ENCODE results near the gene FCRLB. TPM values are rescaled to one million over a fixed set of nuclear protein-coding genes. Genes with fewer than 3 reads are reported as not detected.
A peak's percentile ranks its signal among the peaks of the same experiment; 100 is the strongest.

FCRLB gene
- polyA plus RNA-seq, 3 donors: 0.36 to 0.44 (median 0.39) TPM

GRCh38 chr1:161773791-161774190, 52.4 kb downstream of the FCRLB start:
- peak overlapping the region in 1 of 2 donors; percentile 36 for H3K27ac ChIP-seq (ENCODE audit: low read depth in 1 of 2, low read length in 2 of 2)
- no peak overlapping the region for H3K27ac Mint-ChIP-seq
- no peaks in the 10 kb centered on the region for H3K9me3 ChIP-seq (replicated peaks in 1 of 2; ENCODE audit: control insufficient read depth in 1 of 2, insufficient read depth in 1 of 2, low read length in 2 of 2)
- no peaks in the 10 kb centered on the region for H3K9me3 Mint-ChIP-seq
- H3K9ac ChIP-seq (ENCODE audit: insufficient read depth, low read length, poor library complexity, severe bottlenecking): no peak overlapping the region
- H3K27me3 Mint-ChIP-seq (ENCODE audit: low read depth in 3 of 3): no peaks in the 10 kb centered on the region
- H3K4me1 Mint-ChIP-seq: peaks cover 14% of the 10 kb centered on the region
- H3K36me3 ChIP-seq (replicated peaks in 1 of 2; ENCODE audit: control insufficient read depth in 1 of 2, insufficient read depth in 2 of 2, low read length in 2 of 2): peaks cover 0 to 7% of the 10 kb centered on the region in 2 donors
- WGBS (ENCODE audit: insufficient coverage): 0% methylated on average over 2 of the region's 4 CpGs
- intact Hi-C loops (cut with micrococcal nuclease): no loop called here
- no peak overlapping the region for H3K4me3 ChIP-seq (replicated peaks in 1 of 3; ENCODE audit: low read depth in 2 of 3, low read length in 3 of 3)
- H2AFZ ChIP-seq (ENCODE audit: insufficient read depth, low read depth, low read length, poor library complexity, severe bottlenecking): no peak overlapping the region
- no peak for DNase-seq
- no peak overlapping the region for H3K4me3 Mint-ChIP-seq
- no peak overlapping the region for H3K4me2 ChIP-seq (replicated peaks; ENCODE audit: extremely low read depth, low read length, poor library complexity, severe bottlenecking)
- peaks cover 89% of the 10 kb centered on the region for H3K79me2 ChIP-seq (ENCODE audit: insufficient read depth, low read length)
- TF ChIP-seq CTCF (IDR thresholded peaks at IDR 0.05): no peak
- H4K20me1 ChIP-seq (ENCODE audit: insufficient read depth, low read length): peaks cover 63% of the 10 kb centered on the region
- H3K36me3 Mint-ChIP-seq: peaks cover 4 to 10% of the 10 kb centered on the region in 2 donors
- H3K27me3 ChIP-seq (ENCODE audit: control insufficient read depth in 2 of 2, insufficient read depth in 2 of 2, low read length in 2 of 2): no peaks in the 10 kb centered on the region
- H3K4me1 ChIP-seq (ENCODE audit: control insufficient read depth in 1 of 2, insufficient read depth in 2 of 2, low read length in 2 of 2): peaks cover 33 to 51% of the 10 kb centered on the region in 2 donors

- no peak for DNase-seq
- H3K4me3 Mint-ChIP-seq: no peak overlapping the region
- no peaks in the 10 kb centered on the region for H3K9me3 Mint-ChIP-seq
- H3K36me3 Mint-ChIP-seq: peaks cover 26 to 27% of the 10 kb centered on the region in 2 donors
- Histone ChIP-seq H3K36me3 (replicated peaks in 1 of 2; ENCODE audit: control insufficient read depth in 1 of 2, insufficient read depth in 2 of 2, low read length in 2 of 2) (peaks cover 13 to 37% of the 10 kb centered on the region in 2 donors), H3K27me3 (ENCODE audit: control insufficient read depth in 2 of 2, insufficient read depth in 2 of 2, low read length in 2 of 2) (no peaks in the 10 kb centered on the region), H3K9me3 (replicated peaks in 1 of 2; ENCODE audit: control insufficient read depth in 1 of 2, insufficient read depth in 1 of 2, low read length in 2 of 2) (no peaks in the 10 kb centered on the region), H3K4me1 (ENCODE audit: control insufficient read depth in 1 of 2, insufficient read depth in 2 of 2, low read length in 2 of 2) (peaks cover 13 to 27% of the 10 kb centered on the region in 2 donors), H4K20me1 (ENCODE audit: insufficient read depth, low read length) (peaks cover 83% of the 10 kb centered on the region), H2AFZ (ENCODE audit: insufficient read depth, low read depth, low read length, poor library complexity, severe bottlenecking) (no peak overlapping the region), H3K4me3 (replicated peaks in 1 of 3; ENCODE audit: low read depth in 2 of 3, low read length in 3 of 3) (no peak overlapping the region), H3K27ac (ENCODE audit: low read depth in 1 of 2, low read length in 2 of 2) (no peak overlapping the region), H3K9ac (ENCODE audit: insufficient read depth, low read length, poor library complexity, severe bottlenecking) (no peak overlapping the region), H3K79me2 (ENCODE audit: insufficient read depth, low read length) (peaks cover 78% of the 10 kb centered on the region), H3K4me2 (replicated peaks; ENCODE audit: extremely low read depth, low read length, poor library complexity, severe bottlenecking) (no peak overlapping the region)
- WGBS (ENCODE audit: insufficient coverage): 80% methylated on average over 1 of the region's 2 CpGs
- H3K27ac Mint-ChIP-seq: no peak overlapping the region
- H3K27me3 Mint-ChIP-seq (ENCODE audit: low read depth in 3 of 3): no peaks in the 10 kb centered on the region
- no peak for TF ChIP-seq CTCF (IDR thresholded peaks at IDR 0.05)
- H3K4me1 Mint-ChIP-seq: peaks cover 7% of the 10 kb centered on the region
- intact Hi-C loops (cut with micrococcal nuclease): no loop called here
These were observed 55.9 kb downstream of the FCRLB start for GRCh38 chr1:161777261-161777660.

Small RNAs within 50 kb of the gene (small RNA-seq; reads per million reads assigned to genes)
- gene RF00019 (ENCODE audit: insufficient read length, low read depth) (not detected), gene RN7SL466P (ENCODE audit: insufficient read length, low read depth) (not detected)

Other genes starting within 250 kb of the FCRLB start
- 100 to 1,000 TPM; 281 to 588 (median 397) TPM for gene FCGR2A, start 216.1 kb upstream of the FCRLB start, polyA plus RNA-seq
- 10 to 100 TPM in 2 of 3 donors, 1 to 10 TPM in 1; 3.4 to 37.5 (median 19.3) TPM for gene HSPA6, start 197.0 kb upstream of the FCRLB start, polyA plus RNA-seq
- 100 to 1,000 TPM in 2 of 3 donors, 10 to 100 TPM in 1; 35.9 to 138 (median 131) TPM for gene FCGR3A, start 171.7 kb upstream of the FCRLB start, polyA plus RNA-seq
- 1 to 10 TPM in 2 of 3 donors, under 1 TPM in 1; 0.53 to 7.5 (median 1.3) TPM for gene FCGR3B, start 90.4 kb upstream of the FCRLB start, polyA plus RNA-seq
- gene FCGR2B, start 58.4 kb upstream of the FCRLB start, polyA plus RNA-seq: 10 to 100 TPM; 12.1 to 41.5 (median 24.9) TPM
- under 1 TPM; 0.28 to 0.51 (median 0.39) TPM for gene FCRLA, start 14.3 kb upstream of the FCRLB start, polyA plus RNA-seq
- 10 to 100 TPM; 19.0 to 32.0 (median 30.5) TPM for gene DUSP12, start 28.2 kb downstream of the FCRLB start, polyA plus RNA-seq
- 10 to 100 TPM; 13.4 to 25.6 (median 22.2) TPM for gene ATF6, start 44.8 kb downstream of the FCRLB start, polyA plus RNA-seq

Data from CD14-positive monocyte (primary cell).